Activated CD4-positive, alpha-beta T cell treated with anti-CD3 and anti-CD28 coated beads, Interleukin-2, amount 10 ng/mL, durations not matched to agents 7 days and 5 days (primary cell): Measurements from ENCODE around the gene HSP90AB1. TPM values are rescaled to one million over a fixed set of nuclear protein-coding genes. Genes with fewer than 3 reads are reported as not detected.

ENCODE experiments used
- CTCF ChIA-PET: fragments of 350-600 bp; sonication (Branson Sonifier 250); formaldehyde crosslinking; loops from one replicate; lab custom pipeline; 2021; ENCODE audit warnings: antibody characterized with exemption; lab: Charles Lee
- POLR2A ChIA-PET: fragments of 350-600 bp; sonication (Branson Sonifier 250); formaldehyde crosslinking; loops from one replicate; lab custom pipeline; 2021; ENCODE audit warnings: antibody characterized with exemption; lab: Charles Lee
- DNase-seq: peaks from one replicate; pipeline ENCODE4 v3.0.0-alpha.2; 2020
- H3K27ac Mint-ChIP-seq: one replicate; pipeline ENCODE4 v1.8.0; 2021; ENCODE audit warnings: mild to moderate bottlenecking, moderate library complexity, mixed read lengths
- H3K27me3 Mint-ChIP-seq: one replicate; pipeline ENCODE4 v1.8.0; 2021; ENCODE audit warnings: mixed read lengths
- H3K36me3 Mint-ChIP-seq: one replicate; pipeline ENCODE4 v1.8.0; 2021; ENCODE audit warnings: low read depth, mixed read lengths
- H3K4me1 Mint-ChIP-seq: one replicate; pipeline ENCODE4 v1.8.0; 2021; ENCODE audit warnings: mixed read lengths
- H3K4me3 Mint-ChIP-seq: one replicate; pipeline ENCODE4 v1.8.0; 2021; ENCODE audit warnings: mild to moderate bottlenecking, moderate library complexity, mixed read lengths
- H3K9me3 Mint-ChIP-seq: one replicate; pipeline ENCODE4 v1.8.0; 2021; ENCODE audit warnings: mixed read lengths
- total RNA-seq, 2 experiments: library from RNA; stranded (reverse); gene quantifications; one replicate each; pipeline ENCODE4 v1.2.3, GENCODE V29; 2021

The HSP90AB1 gene
- total RNA-seq, 2 experiments from 2014 or later = 522 to 571 TPM

- Mint-ChIP-seq H3K4me3 (no peak within 1 kb of the TSS), H3K27ac (no peak within 1 kb of the TSS), H3K4me1 (peaks cover 19% of the 10 kb centered on the region), H3K36me3 (no peaks in the 10 kb centered on the region), H3K27me3 (peaks cover 15% of the 10 kb centered on the region), H3K9me3 (no peaks in the 10 kb centered on the region)
- ChIA-PET POLR2A (no interaction called here), CTCF (no interaction called here)
- DNase-seq = no peak
Observed at GRCh38 chr6:44216677-44217331, 30.1 kb upstream of the HSP90AB1 start, which contains the start of gene MYMX. MYMX (plus strand) TSS chr6:44216926; CDS start chr6:44217472, 546 bp downstream.

DNA sequence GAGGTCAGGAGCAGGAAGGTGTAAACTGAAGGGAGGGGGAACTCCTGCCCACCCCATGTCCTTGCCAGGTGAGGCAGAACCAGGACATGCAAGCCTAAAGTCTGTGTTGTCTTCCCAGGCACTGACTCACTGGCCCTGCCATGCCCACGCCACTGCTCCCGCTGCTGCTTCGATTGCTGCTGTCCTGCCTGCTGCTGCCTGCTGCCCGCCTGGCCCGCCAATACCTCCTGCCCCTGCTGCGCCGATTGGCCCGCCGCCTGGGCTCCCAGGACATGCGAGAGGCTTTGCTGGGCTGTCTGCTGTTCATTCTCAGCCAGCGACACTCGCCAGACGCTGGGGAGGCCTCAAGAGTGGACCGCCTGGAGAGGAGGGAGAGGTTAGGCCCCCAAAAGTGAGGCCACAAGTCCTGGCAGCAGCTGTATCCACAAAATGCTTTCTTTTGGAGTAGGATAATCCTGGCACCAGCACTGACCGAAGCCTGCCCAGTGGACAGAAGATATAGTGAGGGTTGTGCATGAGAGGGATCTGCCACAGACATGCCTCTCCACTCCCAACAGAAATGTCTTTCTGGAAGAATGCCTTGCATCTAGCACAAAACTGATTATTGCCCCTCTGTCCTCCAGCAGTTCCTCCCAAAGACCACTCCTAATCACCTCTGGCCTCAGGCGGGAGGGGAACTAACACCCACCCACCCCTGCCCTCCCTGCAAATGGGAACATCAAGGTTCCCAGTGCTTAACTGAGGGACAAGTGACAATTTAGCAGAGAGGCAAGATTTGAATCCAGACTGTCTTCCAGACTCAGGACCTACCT lies 29.4 kb upstream of the HSP90AB1 start:
- no peak overlapping the region for H3K27ac Mint-ChIP-seq
- H3K36me3 Mint-ChIP-seq = no peaks in the 10 kb centered on the region
- no peak overlapping the region for H3K4me3 Mint-ChIP-seq
- H3K9me3 Mint-ChIP-seq = no peaks in the 10 kb centered on the region
- peaks cover 23% of the 10 kb centered on the region for H3K4me1 Mint-ChIP-seq
- no peak for DNase-seq
- CTCF ChIA-PET = interaction anchor here (1.1 kb wide), 1 partner anchor 20 kb away, joined by 4 read pairs; no protein-coding TSS in a partner anchor
- POLR2A ChIA-PET = no interaction called here
- H3K27me3 Mint-ChIP-seq = peaks cover 15% of the 10 kb centered on the region

- H3K9me3 Mint-ChIP-seq = no peaks in the 10 kb centered on the region
- no peaks in the 10 kb centered on the region for H3K36me3 Mint-ChIP-seq
- ChIA-PET CTCF (interaction anchor here (0.7 to 1.1 kb wide), 3 partner anchors 15 to 46 kb away, joined by 3 to 4 read pairs (median 3); no protein-coding TSS in a partner anchor), POLR2A (no interaction called here)
- DNase-seq = no peak
- no peak overlapping the region for H3K4me3 Mint-ChIP-seq
- peaks cover 11% of the 10 kb centered on the region for H3K27me3 Mint-ChIP-seq
- peaks cover 33% of the 10 kb centered on the region for H3K4me1 Mint-ChIP-seq
- no peak overlapping the region for H3K27ac Mint-ChIP-seq
Observed at GRCh38 chr6:44219053-44219814, 27.7 kb upstream of the HSP90AB1 start.

DNA sequence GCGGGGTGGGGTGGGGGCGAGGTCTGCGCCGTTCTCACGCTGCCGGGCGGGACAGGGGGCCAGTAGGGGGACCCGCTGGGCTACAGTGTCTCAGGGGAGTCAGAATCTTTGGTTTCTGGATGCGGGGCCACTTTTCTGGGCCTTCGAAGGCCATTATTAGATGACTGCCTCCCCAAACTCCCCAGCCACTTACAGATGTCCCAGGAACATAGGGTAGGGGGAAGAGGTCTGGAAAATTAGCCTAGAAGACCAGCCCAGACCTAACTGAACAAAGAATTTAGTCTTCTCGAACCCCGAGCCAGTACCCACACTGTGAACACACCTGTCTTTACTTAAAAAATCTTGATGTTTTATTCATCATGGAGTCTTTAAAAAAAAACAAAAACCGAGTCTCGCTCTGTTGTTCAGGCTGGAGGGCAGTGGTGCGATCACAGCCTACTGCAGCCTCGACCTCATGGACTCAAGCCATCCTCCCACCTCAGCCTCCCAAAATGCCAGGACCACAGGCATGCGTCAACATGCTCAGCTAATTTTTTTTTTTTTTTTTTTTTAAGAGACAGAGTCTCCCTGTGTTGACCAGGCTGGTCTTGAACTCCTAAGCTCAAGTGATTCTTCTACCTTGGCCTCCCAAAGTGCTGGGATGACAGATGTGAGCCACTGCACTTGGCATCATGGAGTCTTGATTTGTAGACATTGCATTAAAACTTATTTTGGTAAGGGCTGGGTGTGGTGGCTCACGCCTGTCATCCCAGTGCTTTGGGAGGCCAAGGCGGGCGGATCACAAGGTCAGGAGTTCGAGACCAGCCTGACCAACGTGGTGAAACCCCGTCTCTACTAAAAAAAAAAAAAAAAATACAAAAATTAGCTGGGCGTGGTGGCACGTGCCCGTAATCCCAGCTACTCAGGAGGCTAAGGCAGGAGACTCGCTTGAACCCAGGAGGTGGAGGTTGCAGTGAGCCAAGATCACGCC lies 26.8 kb upstream of the HSP90AB1 start:
- DNase-seq = no peak
- Mint-ChIP-seq H3K9me3 (no peaks in the 10 kb centered on the region), H3K27me3 (peaks cover 11% of the 10 kb centered on the region), H3K4me1 (peaks cover 41% of the 10 kb centered on the region), H3K36me3 (no peaks in the 10 kb centered on the region), H3K27ac (no peak overlapping the region), H3K4me3 (peak overlapping the region; percentile 16)
- ChIA-PET CTCF (interaction anchor here (1.0 to 1.8 kb wide), 3 partner anchors 35 to 126 kb away, joined by 3 to 7 read pairs (median 3); no protein-coding TSS in a partner anchor), POLR2A (no interaction called here)

DNA sequence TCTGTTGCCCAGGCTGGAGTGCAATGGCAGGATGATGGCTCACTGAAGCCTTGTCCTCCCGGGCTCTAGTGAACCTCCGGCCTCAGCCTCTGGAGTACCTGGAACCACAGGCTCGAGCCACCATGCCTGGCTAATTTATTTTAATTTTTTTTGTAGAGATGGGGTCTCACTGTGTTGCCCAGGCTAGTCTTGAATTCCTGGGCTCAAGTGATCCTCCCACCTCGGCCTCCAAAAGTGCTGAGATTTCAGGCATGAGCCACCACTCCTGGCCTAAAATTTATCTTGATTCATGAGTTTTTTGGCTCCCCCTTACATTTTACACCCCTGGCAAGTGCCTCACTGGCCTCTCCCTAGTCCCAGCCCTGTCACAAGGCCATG lies 26.0 kb upstream of the HSP90AB1 start:
- Mint-ChIP-seq H3K36me3 (no peaks in the 10 kb centered on the region), H3K4me3 (peak overlapping the region; percentile 20), H3K4me1 (peaks cover 44% of the 10 kb centered on the region), H3K27me3 (peaks cover 11% of the 10 kb centered on the region), H3K9me3 (no peaks in the 10 kb centered on the region), H3K27ac (peak overlapping the region; percentile 46)
- CTCF ChIA-PET = interaction anchor here (0.6 to 1.9 kb wide), 13 partner anchors 9 to 452 kb away, joined by 3 to 11 read pairs (median 3); partner anchors contain the start of genes MRPL14 and TMEM63B
- POLR2A ChIA-PET = no interaction called here
- DNase-seq = no peak

- peaks cover 44% of the 10 kb centered on the region for H3K4me1 Mint-ChIP-seq
- CTCF ChIA-PET = interaction anchor here (0.6 to 1.9 kb wide), 12 partner anchors 8 to 452 kb away, joined by 3 to 11 read pairs (median 3); partner anchors contain the start of genes MRPL14 and TMEM63B
- H3K36me3 Mint-ChIP-seq = no peaks in the 10 kb centered on the region
- POLR2A ChIA-PET = no interaction called here
- no peaks in the 10 kb centered on the region for H3K9me3 Mint-ChIP-seq
- DNase-seq = peak; percentile 79
- peak overlapping the region; percentile 46 for H3K27ac Mint-ChIP-seq
- H3K27me3 Mint-ChIP-seq = peaks cover 11% of the 10 kb centered on the region
- peak overlapping the region; percentile 20 for H3K4me3 Mint-ChIP-seq
Observed at GRCh38 chr6:44221291-44221960, 25.5 kb upstream of the HSP90AB1 start.

- H3K4me1 Mint-ChIP-seq = peaks cover 44% of the 10 kb centered on the region
- H3K36me3 Mint-ChIP-seq = no peaks in the 10 kb centered on the region
- no peak overlapping the region for H3K4me3 Mint-ChIP-seq
Observed at GRCh38 chr6:44221961-44222335, 25.0 kb upstream of the HSP90AB1 start.

DNA sequence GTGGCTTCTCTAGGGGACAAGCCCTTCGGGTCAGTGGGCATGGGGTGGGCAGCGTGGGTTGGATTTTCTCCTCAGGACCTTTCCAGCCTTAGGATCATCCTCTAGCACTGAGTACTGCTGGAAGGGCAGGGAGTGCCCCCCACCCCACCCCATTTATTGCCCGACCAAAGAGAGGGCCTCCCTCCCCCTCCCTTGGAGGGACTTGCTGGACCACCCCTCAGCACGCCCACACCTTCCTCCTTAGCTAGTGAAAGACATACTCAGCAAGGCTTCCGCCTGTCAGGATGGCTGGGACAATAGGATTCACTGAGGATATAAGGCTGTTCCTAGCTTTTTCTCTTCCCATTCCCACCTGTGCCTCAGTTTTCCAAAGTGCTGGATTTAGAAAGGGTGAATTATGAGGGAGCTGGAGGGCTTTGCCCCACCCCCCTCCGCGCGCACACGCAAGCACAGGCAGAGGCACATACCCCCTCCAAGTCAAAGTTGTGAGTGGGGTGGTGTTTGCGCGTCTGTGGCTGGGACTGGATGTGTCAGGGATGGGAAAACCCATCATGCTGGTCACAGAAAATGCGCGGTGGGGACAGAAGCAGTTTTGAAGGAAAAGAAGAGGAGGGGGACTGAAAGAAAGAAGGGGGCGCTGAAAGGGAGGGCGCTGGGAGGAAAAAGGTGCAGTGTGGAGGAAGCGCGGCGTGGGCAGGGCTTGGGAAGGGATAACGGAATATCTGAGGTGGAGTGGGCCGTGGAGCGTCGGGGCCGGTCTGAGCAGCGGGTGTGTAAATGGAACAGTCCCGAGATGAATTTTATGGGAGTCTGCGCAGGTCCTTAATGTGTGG lies 24.2 kb upstream of the HSP90AB1 start:
- Mint-ChIP-seq H3K4me1 (peaks cover 44% of the 10 kb centered on the region), H3K36me3 (no peaks in the 10 kb centered on the region)

More at GRCh38 chr6:44221961-44222335, 25.0 kb upstream of the HSP90AB1 start:
- no peaks in the 10 kb centered on the region for H3K9me3 Mint-ChIP-seq
- no peak for DNase-seq
- ChIA-PET POLR2A (no interaction called here), CTCF (interaction anchor here (0.9 to 1.9 kb wide), 8 partner anchors 8 to 453 kb away, joined by 3 to 11 read pairs (median 4); partner anchors contain the start of genes MRPL14 and TMEM63B)
- no peak overlapping the region for H3K27ac Mint-ChIP-seq
- H3K27me3 Mint-ChIP-seq = peaks cover 11% of the 10 kb centered on the region

GRCh38 chr6:44223319-44224028 lies 23.4 kb upstream of the HSP90AB1 start, which contains the start of gene SLC29A1:
SLC29A1 (plus strand) TSS chr6:44223595; CDS start chr6:44227314, 3,719 bp downstream.
- DNase-seq = peak; percentile 87
- ChIA-PET CTCF (interaction anchor here (0.7 to 2.5 kb wide), 6 partner anchors 11 to 48 kb away, joined by 3 to 14 read pairs (median 4); partner anchors contain the start of gene SLC35B2), POLR2A (interaction anchor here (1.0 kb wide), 1 partner anchor 23 kb away, joined by 5 read pairs; the partner anchor contains the start of gene HSP90AB1)
- Mint-ChIP-seq H3K36me3 (no peaks in the 10 kb centered on the region), H3K27me3 (peaks cover 5% of the 10 kb centered on the region), H3K4me3 (peak within 1 kb of the TSS; percentile 74), H3K9me3 (no peaks in the 10 kb centered on the region), H3K4me1 (peaks cover 43% of the 10 kb centered on the region), H3K27ac (peak within 1 kb of the TSS; percentile 83)

More for the DNA sequence above, 24.2 kb upstream of the HSP90AB1 start:
- DNase-seq = no peak
- Mint-ChIP-seq H3K27ac (peak overlapping the region; percentile 60), H3K27me3 (peaks cover 11% of the 10 kb centered on the region), H3K9me3 (no peaks in the 10 kb centered on the region), H3K4me3 (peak overlapping the region; percentile 74)
- CTCF ChIA-PET = interaction anchor here (1.0 to 2.5 kb wide), 4 partner anchors 11 to 33 kb away, joined by 3 to 14 read pairs (median 9); no protein-coding TSS in a partner anchor
- POLR2A ChIA-PET = interaction anchor here (1.0 kb wide), 1 partner anchor 24 kb away, joined by 5 read pairs; the partner anchor contains the start of gene HSP90AB1
